ENCODE measurements around the gene PDGFRB. TPM values are rescaled to one million over a fixed set of nuclear protein-coding genes. Genes with fewer than 3 reads are reported as not detected.

The PDGFRB gene
- polyA plus RNA-seq, 1 donor (not counting 4 experiments of a cell fraction or from before 2014, with no cell fraction given), result 0.14 TPM

- no peak for DNase-seq (ENCODE audit: low read depth, low spot score)
- H3K36me3 ChIP-seq (ENCODE audit: control insufficient read depth in 2 of 2, extremely low read depth in 1 of 2, insufficient read depth in 2 of 2, low read length in 2 of 2), result no peaks in the 10 kb centered on the region
Observed at GRCh38 chr5:150122158-150122510, 33.5 kb downstream of the PDGFRB start.

GRCh38 chr5:150121448-150122157 lies 34.0 kb downstream of the PDGFRB start:
- dilution Hi-C loops (cut with MboI; ENCODE audit: extremely low pct_ligation_motif_present, low sequenced_read_pairs), result no loop called here
- Histone ChIP-seq H3K4me2 (ENCODE audit: control insufficient read depth, extremely low read depth, insufficient read depth, low read depth, low read length) (no peak overlapping the region), H3K9me1 (ENCODE audit: control insufficient read depth, extremely low read depth, insufficient read depth, low read length) (no peaks in the 10 kb centered on the region), H3K79me2 (ENCODE audit: control insufficient read depth, insufficient read depth, low read length) (no peaks in the 10 kb centered on the region), H3K9me3 (ENCODE audit: control insufficient read depth, low read depth, low read length) (no peaks in the 10 kb centered on the region), H3K9ac (ENCODE audit: control insufficient read depth, extremely low read depth, insufficient read depth, low read length) (no peak overlapping the region), H4K20me1 (ENCODE audit: control insufficient read depth, extremely low read depth, insufficient read depth, low read length) (no peaks in the 10 kb centered on the region), H2AFZ (ENCODE audit: control insufficient read depth, low read length) (no peak overlapping the region), H3K27ac (ENCODE audit: control insufficient read depth, insufficient read depth, low read length) (no peak overlapping the region), H3K4me1 (ENCODE audit: control insufficient read depth, extremely low read depth, insufficient read depth, low read length) (peaks cover 3% of the 10 kb centered on the region), H3K27me3 (ENCODE audit: control insufficient read depth, extremely low read depth, insufficient read depth, low read length) (peaks cover 4% of the 10 kb centered on the region), H3K4me3 (ENCODE audit: control insufficient read depth in 2 of 3, extremely low read depth in 1 of 3, insufficient read depth in 2 of 3, low read depth in 1 of 3, low read length in 3 of 3) (no peak overlapping the region), H3K36me3 (ENCODE audit: control insufficient read depth in 2 of 2, extremely low read depth in 1 of 2, insufficient read depth in 2 of 2, low read length in 2 of 2) (no peaks in the 10 kb centered on the region)
- DNase-seq (ENCODE audit: low read depth, low spot score) (no peak), FAIRE-seq (no peak)
- no peak for TF ChIP-seq CTCF (optimal IDR thresholded peaks at IDR 0.05 in 1 of 3, IDR thresholded peaks at IDR 0.05 in 1 of 3, conservative IDR thresholded peaks at IDR 0.05 in 1 of 3; ENCODE audit: extremely low read depth in 1 of 3, insufficient read depth in 2 of 3, low read length in 3 of 3)
- no peak for TF ChIP-seq EZH2 (IDR thresholded peaks at IDR 0.05; ENCODE audit: low read length)

More at GRCh38 chr5:150122158-150122510, 33.5 kb downstream of the PDGFRB start:
- dilution Hi-C loops (cut with MboI; ENCODE audit: extremely low pct_ligation_motif_present, low sequenced_read_pairs), result no loop called here
- H2AFZ ChIP-seq (ENCODE audit: control insufficient read depth, low read length), result no peak overlapping the region
- no peak overlapping the region for H3K4me3 ChIP-seq (ENCODE audit: control insufficient read depth in 2 of 3, extremely low read depth in 1 of 3, insufficient read depth in 2 of 3, low read depth in 1 of 3, low read length in 3 of 3)
- no peak for TF ChIP-seq EZH2 (IDR thresholded peaks at IDR 0.05; ENCODE audit: low read length)
- peak in 2 of 3 experiments; percentile 38 to 78 for TF ChIP-seq CTCF (optimal IDR thresholded peaks at IDR 0.05 in 1 of 3, IDR thresholded peaks at IDR 0.05 in 1 of 3, conservative IDR thresholded peaks at IDR 0.05 in 1 of 3; ENCODE audit: extremely low read depth in 1 of 3, insufficient read depth in 2 of 3, low read length in 3 of 3)
- no peaks in the 10 kb centered on the region for H3K9me3 ChIP-seq (ENCODE audit: control insufficient read depth, low read depth, low read length)
- no peaks in the 10 kb centered on the region for H3K9me1 ChIP-seq (ENCODE audit: control insufficient read depth, extremely low read depth, insufficient read depth, low read length)
- H3K9ac ChIP-seq (ENCODE audit: control insufficient read depth, extremely low read depth, insufficient read depth, low read length), result no peak overlapping the region
- H3K4me2 ChIP-seq (ENCODE audit: control insufficient read depth, extremely low read depth, insufficient read depth, low read depth, low read length), result no peak overlapping the region
- H3K27me3 ChIP-seq (ENCODE audit: control insufficient read depth, extremely low read depth, insufficient read depth, low read length), result peaks cover 4% of the 10 kb centered on the region
- H3K4me1 ChIP-seq (ENCODE audit: control insufficient read depth, extremely low read depth, insufficient read depth, low read length), result peaks cover under 1% of the 10 kb centered on the region
- no peak overlapping the region for H3K27ac ChIP-seq (ENCODE audit: control insufficient read depth, insufficient read depth, low read length)
- no peak for FAIRE-seq
- no peaks in the 10 kb centered on the region for H3K79me2 ChIP-seq (ENCODE audit: control insufficient read depth, insufficient read depth, low read length)
- H4K20me1 ChIP-seq (ENCODE audit: control insufficient read depth, extremely low read depth, insufficient read depth, low read length), result no peaks in the 10 kb centered on the region
